ENCODE measurements around the gene FBXO15.

GRCh38 chr18:74116633-74117554, 30.7 kb downstream of the FBXO15 start:
- TF ChIP-seq CTCF (IDR thresholded peaks at IDR 0.05) (peak in 4 of 7 experiments; percentile 18 to 46 (median 35)), POLR2A (IDR thresholded peaks at IDR 0.05) (no peak), POLR2AphosphoS5 (IDR thresholded peaks at IDR 0.05) (no peak), EP300 (IDR thresholded peaks at IDR 0.05) (no peak)
